ENCODE results near the gene PHF20. TPM values are rescaled to one million over a fixed set of nuclear protein-coding genes. Genes with fewer than 3 reads are reported as not detected.
A peak's percentile ranks its signal among the peaks of the same experiment; 100 is the strongest.

The PHF20 gene
- polyA plus RNA-seq, 3 donors from 2014 or later: 92.6 to 140 (median 112) TPM

DNA sequence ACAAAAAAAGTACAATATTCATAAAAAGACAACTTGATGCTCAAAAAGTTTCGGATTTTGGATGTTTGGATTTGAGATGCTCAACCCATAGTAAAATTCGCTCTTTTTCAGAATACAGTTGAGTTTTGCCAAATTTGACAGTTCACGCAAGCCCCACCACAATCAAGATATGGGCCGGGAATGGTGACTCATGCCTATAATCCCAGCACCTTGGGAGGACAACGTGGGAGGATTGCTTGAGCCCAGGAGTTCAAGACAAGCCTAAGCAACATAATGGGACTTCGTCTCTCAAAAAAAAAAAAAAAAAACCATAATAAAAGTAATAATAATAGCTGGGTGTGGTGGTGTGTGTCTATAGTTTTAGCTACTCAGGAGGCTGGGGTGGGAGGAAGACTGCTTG lies 51.3 kb downstream of the PHF20 start:
- Mint-ChIP-seq H3K27ac (no peak overlapping the region), H3K4me3 (no peak overlapping the region), H3K4me1 (peaks cover 20 to 53% of the 10 kb centered on the region in 2 donors), H3K9me3 (no peaks in the 10 kb centered on the region), H3K27me3 (ENCODE audit: low read depth in 3 of 3) (peaks cover 1 to 2% (median 2%) of the 10 kb centered on the region in 3 donors), H3K36me3 (peaks cover 3 to 13% (median 5%) of the 10 kb centered on the region in 3 donors)
- DNase-seq: no peak

DNA sequence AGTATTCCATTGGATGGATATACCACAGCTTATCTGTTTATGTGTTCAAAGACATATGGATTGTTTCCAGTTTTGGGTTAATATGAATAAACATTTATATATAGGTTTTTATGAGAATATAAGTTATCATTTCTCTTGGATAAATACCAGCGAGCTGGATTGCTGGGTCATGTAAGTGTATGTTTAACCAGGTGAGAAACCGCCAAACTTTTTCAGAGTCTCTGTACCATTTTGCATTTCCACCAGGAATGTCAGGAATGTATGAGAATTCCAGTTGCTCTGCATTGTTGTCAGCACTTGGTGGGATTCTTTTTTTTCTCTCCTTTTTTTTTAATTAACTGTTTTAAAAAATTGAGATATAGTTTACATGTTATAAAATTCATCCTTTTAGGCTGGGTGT lies 52.1 kb downstream of the PHF20 start:
- H3K4me3 Mint-ChIP-seq: no peak overlapping the region
- H3K4me1 Mint-ChIP-seq: peaks cover 20 to 57% of the 10 kb centered on the region in 2 donors
- H3K36me3 Mint-ChIP-seq: peaks cover 3 to 13% (median 5%) of the 10 kb centered on the region in 3 donors
- DNase-seq: no peak
- no peaks in the 10 kb centered on the region for H3K9me3 Mint-ChIP-seq
- peaks cover 1 to 2% (median 2%) of the 10 kb centered on the region in 3 donors for H3K27me3 Mint-ChIP-seq (ENCODE audit: low read depth in 3 of 3)
- H3K27ac Mint-ChIP-seq: no peak overlapping the region

DNA sequence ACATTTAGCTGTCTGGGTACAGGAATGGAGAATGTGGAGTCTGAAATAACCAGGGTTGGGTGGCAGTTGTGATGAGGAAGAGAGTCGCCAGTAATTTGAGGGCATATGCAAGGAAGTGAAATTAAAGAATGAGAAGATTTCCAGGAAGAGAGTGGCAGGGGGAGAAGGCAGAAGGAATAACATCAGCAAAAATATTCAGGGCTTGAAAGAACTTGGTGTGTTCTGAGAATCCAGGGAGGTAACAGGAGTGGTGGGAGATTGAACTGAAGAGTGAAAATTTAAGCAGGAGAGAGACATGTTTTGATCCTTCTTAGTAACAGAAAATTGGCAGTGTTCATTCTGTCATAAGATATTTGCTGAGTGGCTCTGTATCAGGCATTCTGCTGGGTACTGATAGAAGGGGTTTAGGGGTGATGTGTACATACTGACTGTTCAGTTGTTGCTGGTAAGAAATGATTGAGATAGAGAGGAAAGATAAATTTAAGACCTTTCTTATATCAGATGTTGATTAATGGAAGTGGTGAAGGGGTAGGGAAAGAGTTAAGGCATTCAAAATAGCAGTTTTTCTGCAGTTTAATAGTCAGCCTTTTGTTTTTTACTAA lies 54.7 kb downstream of the PHF20 start:
- H3K27ac Mint-ChIP-seq: peak overlapping the region in 4 of 6 donors; percentile 0 to 51 (median 26)
- no peaks in the 10 kb centered on the region for H3K27me3 Mint-ChIP-seq (ENCODE audit: low read depth in 3 of 3)

DNA sequence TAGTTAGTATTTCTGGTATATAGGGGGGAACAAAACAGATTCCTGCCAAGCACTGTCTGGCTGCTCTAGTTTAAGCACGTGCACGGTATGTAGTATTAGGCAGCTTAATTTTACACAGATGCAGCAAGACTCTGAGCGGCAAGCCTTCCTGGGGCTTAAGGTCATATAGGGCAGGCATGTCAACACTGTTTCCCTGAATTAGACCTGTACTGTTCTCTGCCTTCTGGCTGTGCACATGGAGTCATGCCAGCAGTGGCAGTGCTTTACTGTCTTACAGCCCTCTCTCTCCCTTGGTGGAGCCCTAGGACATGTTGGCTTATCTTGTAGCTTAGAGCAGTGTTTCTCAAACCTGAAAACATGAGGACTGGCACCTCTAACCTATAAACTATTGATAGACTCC lies 56.6 kb downstream of the PHF20 start:
- Mint-ChIP-seq H3K4me1 (peaks cover 5 to 58% of the 10 kb centered on the region in 2 donors), H3K27me3 (ENCODE audit: low read depth in 3 of 3) (no peaks in the 10 kb centered on the region), H3K27ac (peak overlapping the region in 1 of 6 donors; percentile 36), H3K9me3 (no peaks in the 10 kb centered on the region), H3K36me3 (peaks cover 17 to 23% (median 21%) of the 10 kb centered on the region in 3 donors), H3K4me3 (no peak overlapping the region)
- DNase-seq: no peak

More for the DNA sequence above, 54.7 kb downstream of the PHF20 start:
- Mint-ChIP-seq H3K4me1 (peaks cover 7 to 48% of the 10 kb centered on the region in 2 donors), H3K4me3 (no peak overlapping the region), H3K36me3 (peaks cover 9 to 21% (median 12%) of the 10 kb centered on the region in 3 donors), H3K9me3 (no peaks in the 10 kb centered on the region)
- DNase-seq: no peak

DNA sequence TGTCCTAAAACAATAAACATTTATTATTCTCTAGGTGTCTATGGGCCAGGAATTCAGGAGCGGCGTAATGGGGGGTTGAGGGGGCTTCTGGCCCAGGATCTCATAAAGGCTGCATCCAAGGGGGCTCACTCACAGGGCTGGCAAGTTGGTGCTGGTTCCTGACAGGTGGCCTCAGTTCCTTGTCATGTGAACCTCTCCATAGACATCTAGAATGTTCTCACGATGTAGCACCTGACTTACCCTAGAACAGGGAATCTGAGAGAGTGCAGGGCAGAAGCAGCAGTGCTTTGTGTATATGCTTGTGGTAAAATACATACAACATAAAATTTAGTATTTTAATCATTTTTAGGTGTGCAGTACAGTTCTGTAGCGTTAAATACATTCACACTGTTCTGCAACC lies 57.1 kb downstream of the PHF20 start:
- no peak for DNase-seq
- H3K36me3 Mint-ChIP-seq: peaks cover 17 to 22% (median 20%) of the 10 kb centered on the region in 3 donors
- no peak overlapping the region for H3K4me3 Mint-ChIP-seq
- peaks cover 5 to 60% of the 10 kb centered on the region in 2 donors for H3K4me1 Mint-ChIP-seq
- H3K27me3 Mint-ChIP-seq (ENCODE audit: low read depth in 3 of 3): no peaks in the 10 kb centered on the region
- peak overlapping the region in 1 of 6 donors; percentile 36 for H3K27ac Mint-ChIP-seq
- H3K9me3 Mint-ChIP-seq: no peaks in the 10 kb centered on the region

DNA sequence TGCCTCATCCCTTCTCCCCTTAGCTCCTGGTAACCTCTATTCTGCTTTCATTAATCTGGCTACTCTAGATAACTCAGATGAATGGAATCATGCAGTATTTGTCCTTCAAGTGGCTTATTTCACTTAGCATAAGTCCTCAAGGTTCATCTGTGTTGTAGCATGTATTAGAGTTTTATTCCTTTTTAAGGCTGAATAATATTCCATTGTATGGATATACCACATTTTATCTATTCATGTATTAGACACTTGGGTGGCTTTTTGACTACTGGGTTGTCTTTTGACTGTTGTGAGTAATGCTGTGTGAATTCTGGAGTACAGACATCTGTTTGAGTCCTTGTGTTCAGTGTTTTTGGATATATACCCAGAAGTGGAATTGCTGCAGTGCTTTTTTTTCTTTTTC lies 58.4 kb downstream of the PHF20 start:
- no peak for DNase-seq
- H3K4me1 Mint-ChIP-seq: peaks cover 8 to 60% of the 10 kb centered on the region in 2 donors
- peaks cover 16 to 18% (median 17%) of the 10 kb centered on the region in 3 donors for H3K36me3 Mint-ChIP-seq
- H3K27me3 Mint-ChIP-seq (ENCODE audit: low read depth in 3 of 3): no peaks in the 10 kb centered on the region
- no peak overlapping the region for H3K4me3 Mint-ChIP-seq
- peak overlapping the region in 2 of 6 donors; percentile 18 to 43 for H3K27ac Mint-ChIP-seq
- no peaks in the 10 kb centered on the region for H3K9me3 Mint-ChIP-seq

DNA sequence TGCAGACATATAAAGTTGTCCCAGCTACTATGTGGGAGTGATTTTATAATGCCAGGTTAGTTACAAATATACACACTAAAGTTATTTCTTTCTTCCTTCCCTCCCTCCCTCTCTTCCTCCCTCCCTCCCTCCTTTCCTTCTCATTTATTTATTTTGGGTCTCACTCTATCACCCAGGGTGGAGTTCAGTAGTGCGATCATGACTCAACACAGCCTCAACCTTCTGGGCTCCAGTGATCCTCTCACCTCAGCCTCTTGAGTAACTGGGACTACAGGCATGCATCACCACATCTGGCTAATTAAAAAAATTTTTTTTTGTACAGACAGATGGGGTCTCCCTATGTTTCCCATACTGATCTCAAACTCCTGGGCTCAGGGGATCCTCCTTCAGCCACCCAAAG lies 59.2 kb downstream of the PHF20 start:
- Mint-ChIP-seq H3K36me3 (peaks cover 16 to 18% (median 17%) of the 10 kb centered on the region in 3 donors), H3K27ac (peak overlapping the region in 1 of 6 donors; percentile 28), H3K4me3 (no peak overlapping the region), H3K9me3 (no peaks in the 10 kb centered on the region), H3K4me1 (peaks cover 8 to 59% of the 10 kb centered on the region in 2 donors), H3K27me3 (ENCODE audit: low read depth in 3 of 3) (no peaks in the 10 kb centered on the region)
- DNase-seq: no peak

DNA sequence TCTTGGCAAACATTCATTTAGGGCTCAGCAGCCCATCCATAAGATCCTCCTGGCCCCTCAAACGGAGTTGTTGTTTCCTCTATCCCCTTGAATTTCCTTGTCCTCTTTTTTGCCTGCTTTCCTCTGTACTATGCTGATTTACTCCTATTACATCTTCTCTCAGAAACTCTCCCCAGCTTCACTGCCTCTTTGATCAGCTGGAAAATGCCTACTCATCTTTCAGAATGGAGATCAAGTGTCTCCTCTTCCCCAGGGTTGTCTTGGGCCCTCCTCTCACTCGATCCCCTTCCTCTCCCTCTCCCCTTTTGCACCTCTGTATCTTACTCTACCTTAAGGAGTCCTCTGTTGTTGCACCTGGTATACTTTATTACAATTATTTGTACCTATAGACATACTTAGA lies 60.2 kb downstream of the PHF20 start:
- no peaks in the 10 kb centered on the region for H3K27me3 Mint-ChIP-seq (ENCODE audit: low read depth in 3 of 3)
- peak overlapping the region in 3 of 6 donors; percentile 16 to 50 (median 35) for H3K27ac Mint-ChIP-seq
- H3K4me3 Mint-ChIP-seq: no peak overlapping the region
- H3K4me1 Mint-ChIP-seq: peaks cover 6 to 49% of the 10 kb centered on the region in 2 donors
- DNase-seq: no peak
- H3K36me3 Mint-ChIP-seq: peaks cover 16 to 18% (median 17%) of the 10 kb centered on the region in 3 donors
- no peaks in the 10 kb centered on the region for H3K9me3 Mint-ChIP-seq

DNA sequence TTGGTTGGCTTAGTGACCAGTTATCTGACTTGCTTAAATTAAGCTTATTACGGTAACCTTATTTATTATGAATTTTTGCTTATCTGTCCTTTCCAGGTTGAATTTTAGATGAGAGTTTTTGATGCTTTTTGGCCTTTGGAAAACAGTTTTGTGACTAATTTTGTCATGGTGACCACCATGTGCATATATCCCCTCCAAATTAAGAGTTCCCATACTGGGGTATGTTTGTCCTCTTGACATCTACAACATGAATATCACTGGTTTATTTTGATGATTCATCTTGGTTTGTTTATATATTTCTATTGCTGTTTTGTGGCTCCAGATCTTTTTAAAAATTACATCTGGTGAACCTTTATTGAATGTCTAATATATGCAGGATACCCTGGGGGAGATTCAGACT lies 61.4 kb downstream of the PHF20 start:
- no peak for DNase-seq
- Mint-ChIP-seq H3K4me1 (peaks cover 9 to 56% of the 10 kb centered on the region in 2 donors), H3K36me3 (peaks cover 16 to 18% (median 17%) of the 10 kb centered on the region in 3 donors), H3K27ac (peak overlapping the region in 2 of 6 donors; percentile 40 to 55), H3K27me3 (ENCODE audit: low read depth in 3 of 3) (no peaks in the 10 kb centered on the region), H3K9me3 (no peaks in the 10 kb centered on the region), H3K4me3 (no peak overlapping the region)

DNA sequence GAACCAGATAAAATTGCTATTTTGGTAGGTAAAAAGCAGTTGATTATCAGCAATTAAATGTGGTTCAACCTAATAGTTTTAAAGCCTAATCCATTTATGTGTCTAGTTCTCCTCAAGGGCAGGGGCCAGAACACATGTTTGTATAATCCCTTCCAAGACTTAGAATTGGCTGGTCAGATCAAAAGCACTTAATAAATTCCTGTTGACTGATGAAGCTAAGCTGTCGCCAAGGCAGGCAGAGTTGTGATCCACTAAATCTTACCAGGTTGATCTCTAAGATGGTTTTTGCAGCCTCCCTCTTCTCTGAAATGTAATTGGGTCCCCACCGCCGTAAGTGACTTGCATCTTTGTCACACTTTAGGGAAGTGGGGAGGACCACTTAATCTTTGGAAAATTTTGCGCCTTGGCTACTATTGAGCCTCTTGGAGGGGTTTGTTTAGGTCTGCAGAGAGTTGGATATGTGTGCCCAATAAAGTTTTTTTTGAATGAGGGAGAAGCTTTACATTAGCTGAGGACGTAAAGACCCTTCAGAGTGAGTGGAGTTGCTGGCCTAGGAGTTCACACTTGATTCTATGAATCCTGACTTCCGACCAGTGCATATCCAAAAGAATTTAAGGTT lies 65.9 kb downstream of the PHF20 start:
- Mint-ChIP-seq H3K27ac (peak overlapping the region; percentile 9 to 68 (median 52)), H3K9me3 (peaks cover 0 to 3% (median 0%) of the 10 kb centered on the region in 6 donors), H3K36me3 (peaks cover 4 to 9% (median 8%) of the 10 kb centered on the region in 3 donors), H3K4me1 (peaks cover 35 to 67% of the 10 kb centered on the region in 2 donors), H3K4me3 (no peak overlapping the region), H3K27me3 (ENCODE audit: low read depth in 3 of 3) (peaks cover 0 to 3% (median 0%) of the 10 kb centered on the region in 3 donors)
- no peak for DNase-seq

DNA sequence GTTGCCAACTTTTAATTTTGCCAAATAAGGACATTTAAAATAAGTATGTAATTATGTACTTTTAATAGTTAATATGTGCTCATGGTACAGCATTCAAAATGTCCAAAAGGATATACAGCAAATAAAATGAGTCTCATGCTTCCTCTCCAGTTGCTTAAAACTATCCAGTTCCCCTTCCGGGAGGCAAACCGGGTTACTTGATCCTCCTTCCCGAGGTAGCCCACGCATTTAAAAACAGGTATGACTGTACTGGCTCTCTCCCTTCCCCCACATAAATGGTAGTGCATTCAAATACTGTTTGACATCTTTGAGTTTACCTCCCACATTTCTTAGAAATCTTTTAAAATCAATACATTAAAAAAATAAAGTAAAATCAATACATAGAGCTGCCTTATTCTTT lies 66.4 kb downstream of the PHF20 start:
- no peak for DNase-seq
- H3K4me3 Mint-ChIP-seq: no peak overlapping the region
- H3K27me3 Mint-ChIP-seq (ENCODE audit: low read depth in 3 of 3): peaks cover 0 to 3% (median 0%) of the 10 kb centered on the region in 3 donors
- H3K27ac Mint-ChIP-seq: peak overlapping the region in 3 of 6 donors; percentile 12 to 47 (median 21)
- H3K4me1 Mint-ChIP-seq: peaks cover 35 to 62% of the 10 kb centered on the region in 2 donors
- H3K9me3 Mint-ChIP-seq: peaks cover 0 to 3% (median 0%) of the 10 kb centered on the region in 6 donors
- peaks cover 5 to 13% (median 8%) of the 10 kb centered on the region in 3 donors for H3K36me3 Mint-ChIP-seq

DNA sequence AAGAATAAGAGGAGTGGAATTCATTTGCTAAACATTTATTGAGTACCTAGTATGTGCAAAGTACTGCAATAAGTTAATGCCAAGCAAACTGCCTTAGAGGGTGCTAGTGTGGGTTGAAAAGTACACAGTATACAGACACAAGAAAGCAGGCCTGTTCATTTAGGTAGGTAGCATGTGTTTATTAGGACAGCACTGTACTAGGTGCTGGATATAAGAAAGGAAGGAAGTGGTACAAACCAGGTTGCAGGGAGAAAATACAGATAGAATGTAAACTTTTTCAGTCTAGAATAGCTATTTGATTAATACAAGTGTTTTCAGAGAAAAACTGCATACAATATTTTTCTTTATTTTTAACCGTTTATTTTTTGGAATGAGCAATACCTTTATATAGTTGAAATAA lies 68.1 kb downstream of the PHF20 start:
- Mint-ChIP-seq H3K36me3 (peaks cover 18 to 25% (median 20%) of the 10 kb centered on the region in 3 donors), H3K9me3 (peaks cover 0 to 10% (median 5%) of the 10 kb centered on the region in 6 donors)

DNA sequence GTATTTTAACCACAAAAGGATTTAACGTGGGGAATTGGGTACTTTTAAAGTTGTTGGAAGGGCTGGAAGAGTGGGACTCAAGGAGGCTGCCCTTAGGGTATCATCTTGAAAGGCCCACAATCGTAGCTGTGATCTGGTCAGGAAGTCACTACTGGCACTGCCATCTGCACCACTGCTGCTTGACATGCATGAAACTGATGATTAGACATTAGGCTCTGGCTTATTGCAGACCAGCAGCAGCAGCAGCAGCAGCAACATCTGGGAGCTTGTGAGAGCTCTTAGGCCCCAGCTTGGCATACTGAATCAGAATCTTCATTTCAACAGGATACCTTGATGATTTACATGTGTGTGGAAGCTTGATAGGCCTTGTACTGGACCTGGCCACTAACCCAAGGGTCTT lies 68.6 kb downstream of the PHF20 start:
- Mint-ChIP-seq H3K4me3 (peak overlapping the region in 3 of 5 donors; percentile 1 to 44 (median 3)), H3K9me3 (peaks cover 0 to 11% (median 5%) of the 10 kb centered on the region in 6 donors), H3K4me1 (peaks cover 32 to 52% of the 10 kb centered on the region in 2 donors), H3K27me3 (ENCODE audit: low read depth in 3 of 3) (peaks cover 0 to 3% (median 0%) of the 10 kb centered on the region in 3 donors), H3K27ac (peak overlapping the region; percentile 11 to 86 (median 70)), H3K36me3 (peaks cover 20 to 28% (median 25%) of the 10 kb centered on the region in 3 donors)
- no peak for DNase-seq

More for the DNA sequence above, 68.1 kb downstream of the PHF20 start:
- Mint-ChIP-seq H3K4me1 (peaks cover 32 to 52% of the 10 kb centered on the region in 2 donors), H3K27me3 (ENCODE audit: low read depth in 3 of 3) (peaks cover 0 to 3% (median 0%) of the 10 kb centered on the region in 3 donors), H3K4me3 (peak overlapping the region in 3 of 5 donors; percentile 5 to 43 (median 12)), H3K27ac (peak overlapping the region; percentile 56 to 86 (median 80))
- DNase-seq: no peak

DNA sequence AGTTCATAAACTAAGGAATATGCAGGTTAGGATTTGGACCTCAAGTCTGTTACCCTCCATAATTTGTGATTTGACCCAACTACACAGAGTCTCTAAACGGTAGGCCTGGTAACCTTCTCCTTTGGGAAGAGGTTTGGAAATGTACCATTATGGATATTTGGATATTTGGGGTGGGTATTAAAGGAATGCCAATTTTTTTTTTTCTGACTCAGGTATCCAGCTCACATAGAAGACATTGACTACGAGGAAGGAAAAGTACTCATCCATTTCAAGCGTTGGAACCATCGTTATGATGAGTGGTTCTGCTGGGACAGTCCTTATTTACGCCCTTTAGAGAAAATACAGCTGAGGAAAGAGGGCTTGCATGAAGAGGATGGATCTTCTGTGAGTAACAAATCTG lies 70.5 kb downstream of the PHF20 start:
- H3K9me3 Mint-ChIP-seq: peaks cover 0 to 11% (median 5%) of the 10 kb centered on the region in 6 donors
- H3K27me3 Mint-ChIP-seq (ENCODE audit: low read depth in 3 of 3): peaks cover 0 to 3% (median 0%) of the 10 kb centered on the region in 3 donors
- peak overlapping the region in 2 of 6 donors; percentile 21 to 44 for H3K27ac Mint-ChIP-seq
- no peak overlapping the region for H3K4me3 Mint-ChIP-seq
- H3K36me3 Mint-ChIP-seq: peaks cover 24 to 36% (median 34%) of the 10 kb centered on the region in 3 donors
- H3K4me1 Mint-ChIP-seq: peaks cover 32 to 49% of the 10 kb centered on the region in 2 donors
- DNase-seq: no peak

Measured in immature natural killer cell (primary cell).